ENCODE results near the gene LAMA3.

The LAMA3 gene

DNA sequence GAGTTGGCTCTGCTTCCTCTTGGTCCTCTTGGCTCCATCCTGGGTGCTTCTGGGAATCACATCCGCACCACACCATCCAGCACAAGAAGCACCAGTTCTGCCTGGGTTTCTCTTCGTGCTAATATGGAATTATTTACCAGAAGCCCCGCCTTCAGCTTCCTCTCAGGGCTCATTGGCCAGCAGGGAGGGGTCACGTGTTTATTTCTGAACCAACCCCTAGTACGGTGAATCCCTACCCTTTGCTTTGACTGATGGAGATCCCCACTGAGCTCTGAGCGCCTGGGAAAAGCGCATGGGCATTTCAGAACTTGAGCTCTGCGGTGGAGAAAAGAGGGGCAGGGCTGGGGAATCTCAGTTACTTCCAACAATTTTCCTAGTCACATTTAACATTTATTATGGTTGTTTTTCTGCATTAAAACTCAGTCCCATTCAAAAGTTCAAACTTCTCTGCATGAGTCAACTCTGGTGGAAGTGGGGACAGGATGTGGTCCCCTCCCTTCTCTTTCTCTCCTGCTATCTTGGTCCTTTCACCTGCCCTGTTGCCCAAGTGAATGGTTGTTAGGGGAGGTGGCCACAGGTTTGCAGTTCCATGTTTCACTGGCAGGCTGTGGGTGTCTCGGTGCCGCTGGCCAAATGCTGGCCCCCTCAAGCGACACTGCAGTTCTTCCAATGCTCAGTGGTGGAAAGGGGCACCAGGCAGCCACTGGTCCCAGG, 248.9 kb downstream of the LAMA3 start:
- no peak for DNase-seq (ENCODE audit: low read depth in 2 of 2)

DNA sequence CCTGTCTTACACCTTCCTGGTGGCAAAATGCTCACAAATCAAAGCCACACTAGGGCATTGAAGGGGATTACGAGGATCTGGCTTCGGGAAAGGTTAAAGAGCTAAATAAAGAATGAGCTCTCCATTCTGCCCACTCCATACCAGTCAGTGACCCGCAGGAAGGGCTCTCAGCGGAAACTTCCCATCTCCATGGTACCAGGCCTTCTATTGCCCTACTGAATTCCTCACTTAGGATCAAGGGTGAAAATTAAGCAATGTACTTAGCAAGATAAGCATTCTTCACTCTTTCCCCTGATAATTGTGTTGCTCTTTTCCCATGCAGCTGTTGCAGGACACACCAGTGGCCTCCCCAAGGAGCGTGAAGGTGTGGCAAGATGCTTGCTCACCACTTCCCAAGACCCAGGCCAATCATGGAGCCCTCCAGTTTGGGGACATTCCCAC, 249.7 kb downstream of the LAMA3 start:
- DNase-seq (ENCODE audit: low read depth in 2 of 2), result no peak

DNA sequence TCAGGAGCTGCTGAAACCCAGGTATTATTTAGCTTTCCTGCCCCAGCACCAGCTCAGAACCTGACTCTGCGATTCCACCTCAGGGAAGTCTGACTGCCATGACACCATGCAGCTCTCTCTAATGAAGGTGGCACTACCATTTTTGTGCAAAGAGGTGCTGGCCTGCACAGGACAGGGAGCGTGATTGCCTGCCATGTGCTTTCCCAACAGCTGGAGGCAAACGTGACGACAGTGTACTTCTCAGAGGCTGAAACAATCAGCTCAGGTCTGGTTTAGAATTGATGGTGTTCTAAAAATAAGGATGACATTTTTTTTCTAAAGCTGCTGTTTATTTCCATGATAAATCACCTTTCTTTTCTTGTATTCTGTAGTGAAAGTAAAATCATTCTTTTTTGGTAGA, 250.1 kb downstream of the LAMA3 start:
- no peak for DNase-seq (ENCODE audit: low read depth in 2 of 2)

DNA sequence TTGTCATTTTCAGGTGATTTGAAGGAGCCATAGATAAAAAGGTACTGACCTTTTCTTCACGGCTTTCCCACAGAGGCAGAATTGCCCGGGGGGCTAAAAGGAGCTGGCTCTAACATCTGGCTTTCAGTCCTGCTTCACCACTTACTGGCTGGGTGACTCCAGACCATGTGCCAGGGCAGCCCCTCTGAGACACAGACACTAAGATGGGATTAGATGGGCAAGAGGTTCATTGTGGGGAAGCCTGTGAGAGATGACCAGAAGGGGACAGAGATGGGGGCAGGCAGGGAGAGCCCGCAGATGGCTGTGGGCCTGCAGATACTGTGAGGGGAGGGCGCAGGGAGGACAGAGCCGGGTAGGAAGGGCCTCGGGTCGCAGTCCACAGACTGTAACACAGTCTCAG, 250.6 kb downstream of the LAMA3 start:
- no peak for DNase-seq (ENCODE audit: low read depth in 2 of 2)

DNA sequence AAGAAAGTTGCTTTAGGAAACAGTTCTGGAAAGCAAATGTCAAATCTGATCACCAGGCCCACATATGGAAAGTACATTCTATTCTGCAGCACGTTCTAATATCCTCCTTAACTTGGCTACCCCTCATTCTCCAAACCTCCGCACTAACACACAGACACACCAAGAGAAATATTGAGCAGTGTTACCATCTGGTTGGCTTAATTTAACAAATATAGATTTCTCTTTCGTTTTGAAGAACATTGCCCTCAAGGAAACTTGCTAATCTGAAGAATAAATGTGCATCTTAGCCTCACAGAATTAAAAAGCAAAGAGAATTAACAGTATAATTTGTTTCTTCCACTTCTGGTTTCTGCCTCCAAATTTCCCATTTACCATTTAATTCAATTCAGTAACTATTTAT, 252.5 kb downstream of the LAMA3 start:
- no peak for DNase-seq (ENCODE audit: low read depth in 2 of 2)

DNA sequence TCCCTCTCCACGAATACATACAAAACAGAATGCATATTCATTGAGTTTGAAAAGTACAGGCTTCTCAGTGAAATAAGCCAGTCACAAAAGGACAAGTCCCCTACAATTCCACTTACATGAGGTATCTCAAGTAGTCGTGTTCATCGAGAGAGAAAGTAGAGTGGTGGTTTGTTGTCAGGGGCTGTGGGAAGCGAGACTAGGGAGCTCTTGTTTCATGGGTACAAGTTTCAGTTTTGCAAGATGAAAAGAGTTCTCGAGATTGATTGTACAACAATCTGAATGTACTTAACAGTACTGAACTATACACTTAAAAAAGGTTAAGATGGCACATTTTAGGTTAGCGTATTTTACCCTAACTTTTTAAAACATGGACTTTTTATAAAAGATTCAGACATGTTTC, 253.9 kb downstream of the LAMA3 start:
- DNase-seq (ENCODE audit: low read depth in 2 of 2), result peak; percentile 30 to 40

DNA sequence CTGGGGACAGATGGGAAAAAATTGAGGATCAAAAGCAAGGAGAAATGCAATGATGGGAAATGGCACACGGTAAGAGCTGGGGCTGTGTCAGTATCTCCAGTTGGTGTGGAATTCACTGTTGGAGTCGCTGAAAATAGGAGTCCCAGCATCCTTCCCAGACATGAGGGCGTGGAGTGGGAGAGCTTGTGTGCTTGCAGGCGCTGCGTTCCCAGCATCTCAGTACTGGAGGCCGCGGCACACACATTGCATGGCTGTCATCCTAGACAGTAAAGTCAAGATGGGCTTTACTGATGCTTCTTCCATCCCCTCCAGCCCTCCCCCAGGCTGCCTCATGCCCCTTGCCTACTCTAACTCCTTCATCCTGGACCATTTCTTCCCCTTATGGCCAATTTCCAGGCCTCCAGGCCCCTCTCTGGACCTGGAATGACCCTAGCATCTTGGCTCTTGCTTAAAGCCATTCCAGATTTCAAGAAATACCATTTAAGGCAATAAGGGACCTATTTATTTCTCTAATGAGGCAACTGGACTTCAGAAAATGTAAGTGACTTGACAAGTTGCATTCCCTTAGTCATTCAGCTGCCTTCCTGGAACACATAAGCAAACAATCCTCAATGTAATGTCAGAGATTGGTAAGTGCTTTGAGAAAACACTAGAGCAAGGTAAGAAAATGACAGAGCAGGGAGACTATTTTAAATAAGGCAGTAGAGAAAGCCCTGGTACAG, 254.8 kb downstream of the LAMA3 start:
- no peak for DNase-seq (ENCODE audit: low read depth in 2 of 2)

DNA sequence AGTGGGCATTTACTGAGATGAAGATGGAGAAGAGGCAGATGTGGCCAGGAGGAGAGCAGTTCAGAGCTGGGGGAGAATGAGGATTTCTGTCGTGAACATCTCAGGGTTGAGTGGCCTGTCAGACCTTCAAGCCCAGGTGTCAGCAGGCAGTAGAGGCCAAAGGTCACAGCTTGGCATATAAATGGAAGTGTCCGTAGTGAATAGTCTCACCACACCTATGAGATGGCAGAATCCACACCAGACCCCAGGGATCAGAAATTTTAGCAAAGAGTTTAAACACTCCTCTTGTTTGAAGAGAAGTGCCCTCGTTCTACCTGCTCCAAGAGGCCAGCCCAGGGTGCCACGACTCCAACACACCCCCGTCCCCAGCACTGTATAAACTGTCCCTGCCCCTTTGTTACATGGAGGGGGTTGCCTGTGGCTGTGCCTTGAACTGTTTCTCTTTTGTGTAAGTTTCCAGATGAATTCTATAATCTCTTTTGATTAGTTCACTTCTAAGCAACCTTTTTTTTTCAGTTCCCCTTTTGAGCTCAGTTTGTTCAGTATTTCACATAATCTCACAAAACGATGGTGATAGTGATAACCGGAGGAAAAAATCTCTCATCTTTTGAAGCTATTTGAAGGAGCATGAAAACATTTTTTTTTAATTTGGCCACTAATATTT, 256.3 kb downstream of the LAMA3 start:
- DNase-seq (ENCODE audit: low read depth in 2 of 2), result no peak

DNA sequence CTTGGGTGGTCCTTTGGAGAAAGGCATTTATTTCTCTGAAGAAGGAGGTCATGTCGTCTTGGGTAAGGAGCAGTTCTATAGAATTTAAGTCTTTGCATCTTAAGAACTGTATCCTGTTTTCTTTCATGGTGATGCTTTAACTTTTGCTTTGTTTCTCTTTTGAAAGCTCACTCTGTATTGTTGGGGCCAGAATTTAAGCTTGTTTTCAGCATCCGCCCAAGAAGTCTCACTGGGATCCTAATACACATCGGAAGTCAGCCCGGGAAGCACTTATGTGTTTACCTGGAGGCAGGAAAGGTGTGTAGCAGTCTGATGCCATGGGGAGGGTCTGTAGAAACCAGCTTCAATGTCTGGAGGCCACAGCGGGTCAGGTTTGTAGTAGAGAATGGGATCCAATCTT, 260.6 kb downstream of the LAMA3 start:
- no peak for DNase-seq (ENCODE audit: low read depth in 2 of 2)

DNA sequence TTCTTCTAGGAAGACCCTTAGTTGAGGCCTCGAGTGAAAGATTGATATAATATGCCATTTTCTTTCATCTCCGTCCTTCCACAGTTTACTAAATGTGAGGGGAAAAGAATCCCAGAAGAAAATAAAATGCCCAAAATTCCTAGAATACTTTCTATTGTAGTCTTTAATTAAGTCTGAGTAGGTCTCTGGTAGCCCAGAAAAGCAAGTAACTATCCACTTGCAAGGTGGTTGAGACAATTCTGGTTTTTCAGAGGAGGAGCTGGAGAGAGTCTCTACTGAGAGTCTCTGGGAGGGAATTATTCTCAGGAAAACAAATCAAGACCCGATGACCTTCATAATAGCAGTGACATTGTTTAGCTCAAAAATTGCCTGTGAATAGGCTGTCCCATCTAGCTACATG, 261.4 kb downstream of the LAMA3 start:
- no peak for DNase-seq (ENCODE audit: low read depth in 2 of 2)

DNA sequence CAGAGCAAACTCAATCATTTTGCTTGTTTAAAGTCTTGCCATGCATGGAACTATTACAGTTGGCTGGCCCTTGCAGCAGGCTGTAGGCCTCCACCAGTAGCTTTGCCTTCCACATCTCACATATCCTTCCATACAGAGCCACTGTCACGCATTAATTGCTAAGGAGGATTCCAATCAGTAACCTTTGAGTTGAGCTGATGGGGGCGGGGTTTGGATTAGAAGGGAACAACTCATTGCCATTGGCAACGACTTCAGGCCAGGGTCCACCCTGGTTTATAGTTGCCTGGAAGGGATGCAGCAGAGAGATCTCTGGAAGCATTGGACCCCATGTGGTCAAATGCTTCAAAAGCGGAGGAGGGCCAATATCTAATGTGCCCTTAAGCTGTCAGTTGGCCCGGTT, 262.0 kb downstream of the LAMA3 start:
- no peak for DNase-seq (ENCODE audit: low read depth in 2 of 2)

DNA sequence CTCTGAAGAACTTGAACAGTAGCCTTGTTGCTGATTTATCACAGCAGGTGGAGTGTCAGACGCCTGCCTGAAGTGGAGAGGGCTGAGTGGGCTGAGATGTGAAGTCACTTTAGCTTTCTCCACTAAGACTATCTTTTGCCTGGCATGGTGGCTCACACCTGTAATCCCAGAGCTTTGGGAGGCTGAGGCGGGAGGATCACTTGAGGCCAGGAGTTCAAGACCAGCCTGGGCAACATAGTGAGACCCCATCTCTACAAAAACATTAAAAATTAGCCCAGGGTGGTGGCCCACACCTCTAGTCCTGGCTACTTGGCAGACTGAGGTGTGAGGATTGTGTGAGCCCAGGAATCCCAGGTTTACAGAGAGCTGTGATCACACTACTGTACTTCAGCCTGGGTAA, 264.7 kb downstream of the LAMA3 start:
- DNase-seq (ENCODE audit: low read depth in 2 of 2), result no peak

DNA sequence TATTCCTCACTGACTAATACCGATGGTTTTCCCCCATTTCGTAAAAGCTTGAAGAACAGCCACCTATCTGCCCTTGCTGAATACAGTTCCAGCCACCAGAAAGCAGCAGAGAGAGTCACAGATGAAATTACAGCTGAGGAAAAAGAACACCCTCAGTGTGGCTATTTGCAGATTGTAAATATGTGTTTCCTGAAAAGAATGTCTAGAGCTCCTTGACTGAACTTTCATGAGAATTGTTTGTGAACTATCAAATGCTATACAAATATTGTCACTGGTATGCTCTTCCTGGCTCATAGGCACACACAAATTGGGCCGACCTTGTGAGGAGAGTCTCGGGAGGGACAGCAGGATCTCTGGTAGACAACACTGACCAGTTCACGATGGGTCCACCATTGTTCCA, 267.2 kb downstream of the LAMA3 start:
- no peak for DNase-seq (ENCODE audit: low read depth in 2 of 2)

DNA sequence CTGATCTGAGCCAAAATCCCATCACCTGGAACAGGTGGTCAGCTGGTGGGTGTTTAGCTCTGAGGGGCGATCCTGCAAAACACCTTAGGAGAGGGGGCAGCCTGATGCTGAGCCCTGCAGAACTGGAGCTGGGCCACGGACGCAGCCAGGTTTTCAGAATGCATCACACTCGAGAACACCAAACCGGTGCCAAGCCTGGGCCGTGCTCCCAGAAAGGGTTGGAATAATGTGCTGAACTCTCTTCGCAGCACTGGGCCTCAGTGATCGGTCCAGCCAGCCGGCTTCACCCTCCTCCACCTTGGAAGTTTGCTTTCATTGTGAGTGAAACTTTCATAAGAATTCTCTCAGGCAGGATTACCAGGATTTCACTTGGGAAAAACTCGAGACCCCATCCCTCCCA, 268.8 kb downstream of the LAMA3 start:
- no peak for DNase-seq (ENCODE audit: low read depth in 2 of 2)

DNA sequence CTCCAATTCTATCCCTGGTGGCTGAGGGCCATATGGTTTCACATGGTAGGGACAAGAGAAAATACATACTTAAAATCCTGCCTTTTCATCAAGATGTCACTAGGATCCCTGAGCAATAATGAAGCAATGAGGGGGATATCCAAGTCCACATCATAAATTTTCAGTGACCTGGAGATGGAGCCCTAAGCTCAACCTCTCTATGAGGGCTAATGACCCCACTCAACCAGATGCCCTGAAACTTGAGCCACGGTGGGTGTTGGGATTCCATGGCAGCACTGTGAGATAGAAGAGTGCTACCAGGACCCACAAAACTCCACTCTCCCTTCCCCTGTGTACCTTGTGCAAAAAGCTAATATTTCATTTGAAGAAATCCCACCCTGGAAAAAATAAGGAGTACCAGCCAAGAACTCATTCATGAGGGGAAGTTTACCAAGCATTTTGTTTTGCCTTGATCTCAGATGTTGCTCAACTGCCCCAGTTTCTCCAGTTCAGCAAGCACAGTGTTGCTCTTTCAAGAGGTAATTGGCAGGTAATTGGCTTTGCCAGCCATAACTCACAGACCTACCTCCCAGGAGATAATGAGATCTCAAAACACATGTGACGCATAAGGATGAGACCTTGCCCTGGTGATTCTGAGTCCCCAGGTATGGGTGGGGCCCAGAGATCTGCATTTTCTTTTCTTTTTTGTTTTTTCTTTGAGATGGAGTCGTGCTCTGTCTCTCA, 274.4 kb downstream of the LAMA3 start:
- DNase-seq (ENCODE audit: low read depth in 2 of 2), result no peak

DNA sequence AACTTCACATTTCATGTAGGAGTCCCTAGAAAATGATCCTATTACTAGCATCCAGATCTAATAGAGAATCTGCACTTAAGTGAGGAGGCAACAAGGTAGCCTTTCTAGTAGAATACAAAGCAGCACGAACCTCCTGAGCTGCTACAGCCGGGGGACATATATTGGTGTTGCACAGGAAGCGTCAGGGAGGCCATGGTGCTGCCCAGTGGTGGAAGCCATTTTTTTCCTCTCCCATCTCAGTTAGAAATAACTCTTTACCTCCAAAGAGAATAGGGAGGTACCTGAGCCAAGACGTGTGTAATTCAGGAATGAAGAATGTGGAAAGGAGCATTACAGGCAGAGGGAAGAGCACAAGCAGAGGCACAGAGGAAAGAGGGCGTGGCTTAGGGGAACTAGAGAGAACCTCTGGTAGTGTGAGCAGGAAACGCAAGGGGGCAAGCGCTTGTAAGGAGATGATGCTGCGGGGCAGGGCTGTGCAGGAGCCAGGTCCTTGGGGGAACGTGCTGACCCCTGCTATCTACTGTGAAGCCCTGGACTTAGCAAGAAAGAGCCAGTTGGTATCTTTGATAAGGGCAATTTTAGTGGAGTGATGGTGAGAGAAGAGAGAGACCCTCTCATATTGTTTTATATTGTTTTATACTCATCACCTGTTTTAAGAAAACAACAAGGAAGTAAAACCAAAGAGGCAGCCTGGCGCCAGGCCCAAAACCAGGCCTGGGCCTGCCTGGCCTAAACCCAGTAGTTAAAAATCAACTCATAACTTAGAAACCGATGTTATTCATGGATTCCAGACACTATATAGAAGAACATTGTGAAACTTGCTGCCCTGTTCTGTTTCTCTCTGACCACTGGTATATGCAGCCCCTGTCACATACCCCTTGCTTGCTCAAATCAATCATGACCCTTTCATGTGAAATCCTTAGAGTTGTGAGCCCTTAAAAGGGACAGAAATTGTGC, 275.3 kb downstream of the LAMA3 start:
- peak; percentile 37 to 44 for DNase-seq (ENCODE audit: low read depth in 2 of 2)

DNA sequence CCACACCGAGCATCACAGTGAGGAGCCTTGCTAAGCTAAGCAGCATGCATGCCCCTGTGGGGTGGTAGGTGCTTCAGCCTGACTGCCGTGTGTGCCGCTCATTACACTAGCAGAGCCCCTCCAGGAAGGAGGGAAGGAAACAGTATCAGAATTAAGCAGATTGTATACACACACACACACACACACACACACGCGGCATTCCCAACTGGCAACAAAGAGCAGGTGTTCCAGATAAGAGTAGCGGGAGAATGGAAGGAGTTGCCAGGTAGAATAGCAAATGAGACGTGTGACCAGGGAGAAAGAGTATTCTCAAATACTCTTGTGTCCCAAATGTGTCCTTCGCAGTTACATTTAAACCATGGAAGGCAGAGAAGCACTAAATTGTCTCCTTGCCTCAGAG, 277.7 kb downstream of the LAMA3 start:
- no peak for DNase-seq (ENCODE audit: low read depth in 2 of 2)

DNA sequence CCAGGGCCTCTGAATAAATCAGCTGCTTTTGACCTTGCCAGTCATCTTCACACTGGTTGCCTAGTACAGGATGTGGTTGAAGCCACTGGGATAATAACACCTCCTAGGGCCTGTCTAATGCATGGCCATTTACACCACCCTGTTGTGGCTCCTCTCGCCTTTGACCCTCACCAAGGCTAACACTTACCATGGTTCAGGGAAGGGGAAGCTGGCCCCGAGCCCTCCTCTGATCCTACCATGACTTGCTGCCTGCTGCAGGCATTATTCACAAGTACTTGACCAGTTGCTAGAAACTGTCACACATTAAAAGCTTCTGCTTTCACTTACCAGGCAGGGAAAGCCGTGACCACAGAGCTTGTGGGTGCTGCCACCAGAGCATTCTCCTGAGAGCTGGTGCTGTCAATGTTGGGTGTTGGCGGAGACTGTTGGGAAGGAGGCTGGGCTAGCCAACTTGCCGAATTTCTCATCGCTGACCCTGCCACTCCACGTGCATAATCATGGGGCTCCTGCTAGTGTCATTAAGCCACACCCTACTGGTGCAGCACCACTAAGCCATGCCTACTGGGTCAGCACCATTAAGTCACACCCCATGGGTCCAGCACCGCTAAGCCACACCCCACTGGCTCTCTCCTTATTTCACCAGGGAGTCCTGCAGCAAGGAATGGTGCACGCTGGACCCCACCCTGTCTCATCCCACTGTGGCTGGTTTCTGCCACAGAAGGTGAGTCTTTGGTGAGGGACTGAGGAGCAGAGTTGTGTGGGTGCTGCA, 278.3 kb downstream of the LAMA3 start:
- no peak for DNase-seq (ENCODE audit: low read depth in 2 of 2)

DNA sequence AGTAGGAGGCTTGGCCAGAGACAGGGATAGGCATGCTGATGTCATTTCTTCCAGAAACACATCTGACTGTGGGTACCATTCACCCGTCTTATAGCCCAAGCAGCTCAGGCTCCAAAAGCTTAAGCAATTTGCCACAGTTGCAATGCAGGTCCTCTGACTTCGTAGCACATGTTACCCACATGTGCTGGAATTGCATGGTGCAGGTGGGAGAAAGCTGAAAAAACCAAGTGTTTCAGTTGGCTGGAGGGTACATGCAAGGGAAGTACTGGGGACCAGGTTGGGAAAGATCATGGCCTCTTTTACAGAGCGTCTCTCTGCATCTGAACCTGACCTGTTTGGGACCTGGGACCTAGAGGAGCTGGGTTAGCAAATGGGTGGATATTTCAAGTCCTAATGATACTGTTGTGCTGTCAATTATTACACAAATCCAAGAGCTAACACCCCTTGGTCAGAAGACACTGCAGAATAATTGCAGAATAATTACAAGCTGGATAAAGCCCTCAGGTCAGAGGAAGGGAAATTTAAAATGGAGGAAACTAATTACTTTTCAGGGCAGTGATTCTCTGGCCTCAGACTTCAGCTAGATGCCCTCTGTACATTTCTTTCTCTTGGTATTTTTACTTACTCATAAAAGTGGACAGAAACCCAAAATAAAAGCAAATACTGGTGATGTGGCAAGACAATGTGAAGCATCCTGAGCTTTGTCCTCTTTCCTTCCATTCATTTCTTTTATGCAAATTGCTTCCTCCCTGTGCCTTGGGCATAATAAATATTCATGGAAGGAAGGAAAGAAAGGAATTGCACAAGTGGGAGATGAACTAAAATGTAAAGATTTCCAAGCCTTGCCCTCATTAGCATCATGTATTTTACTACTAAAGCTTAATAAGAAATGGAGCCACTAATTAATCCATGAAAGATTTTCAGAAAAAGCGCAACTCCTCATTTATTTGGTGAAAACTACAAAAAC, 279.7 kb downstream of the LAMA3 start:
- no peak for DNase-seq (ENCODE audit: low read depth in 2 of 2)

Measured in stimulated activated CD4-positive, alpha-beta T cell treated with anti-CD3 and anti-CD28 coated beads, Interleukin-15, amount 100 ng/mL, for 48 hours (primary cell).